C4-2B (cell line): ENCODE results near the gene CD27.
"Not testable (repeated sequence)": the region's sequence is repeated elsewhere in the genome, so short reads cannot be mapped to it uniquely, and the experiment has no call there.

Experiments used
- CTCF ChIP-seq: fragments of 450-650 bp; conservative IDR thresholded peaks from 2 replicates; pipeline ENCODE4 v1.5.1; 2017; ENCODE audit warnings: mild to moderate bottlenecking
- ZFX ChIP-seq: fragments of 450-650 bp; IDR thresholded peaks from 2 replicates; pipeline ENCODE4 v1.6.1; 2017

- not testable (repeated sequence) for TF ChIP-seq CTCF, ZFX
Measured at GRCh38 chr12:6477601-6478377, 33.0 kb downstream of the CD27 start.
